ENCODE results near the gene KCNJ16.

KCNJ16 gene

GRCh38 chr17:70173681-70174080 is 98.7 kb downstream of the KCNJ16 start:
- no peak for DNase-seq (ENCODE audit: extremely low read depth, low read depth)
- no peak overlapping the region for H3K4me3 ChIP-seq (replicated peaks; ENCODE audit: low read depth, low read length)
- no peak for TF ChIP-seq CTCF (IDR thresholded peaks at IDR 0.05; ENCODE audit: low read depth, low read length, missing control alignments)

GRCh38 chr17:70181376-70181775 is 106.4 kb downstream of the KCNJ16 start:
- no peak for TF ChIP-seq CTCF (IDR thresholded peaks at IDR 0.05; ENCODE audit: low read depth, low read length, missing control alignments)
- no peak overlapping the region for H3K4me3 ChIP-seq (replicated peaks; ENCODE audit: low read depth, low read length)
- DNase-seq (ENCODE audit: extremely low read depth, low read depth): no peak

GRCh38 chr17:70181866-70182265 is 106.8 kb downstream of the KCNJ16 start:
- no peak overlapping the region for H3K4me3 ChIP-seq (replicated peaks; ENCODE audit: low read depth, low read length)
- no peak for TF ChIP-seq CTCF (IDR thresholded peaks at IDR 0.05; ENCODE audit: low read depth, low read length, missing control alignments)
- DNase-seq (ENCODE audit: extremely low read depth, low read depth): no peak

- no peak for TF ChIP-seq CTCF (IDR thresholded peaks at IDR 0.05; ENCODE audit: low read depth, low read length, missing control alignments)
- no peak for DNase-seq (ENCODE audit: extremely low read depth, low read depth)
- no peak overlapping the region for H3K4me3 ChIP-seq (replicated peaks; ENCODE audit: low read depth, low read length)
Measured at GRCh38 chr17:70183508-70183907, 108.5 kb downstream of the KCNJ16 start.

GRCh38 chr17:70184207-70184606 is 109.2 kb downstream of the KCNJ16 start:
- no peak overlapping the region for H3K4me3 ChIP-seq (replicated peaks; ENCODE audit: low read depth, low read length)
- DNase-seq (ENCODE audit: extremely low read depth, low read depth): no peak
- no peak for TF ChIP-seq CTCF (IDR thresholded peaks at IDR 0.05; ENCODE audit: low read depth, low read length, missing control alignments)

GRCh38 chr17:70184770-70185169 is 109.7 kb downstream of the KCNJ16 start:
- no peak for TF ChIP-seq CTCF (IDR thresholded peaks at IDR 0.05; ENCODE audit: low read depth, low read length, missing control alignments)
- H3K4me3 ChIP-seq (replicated peaks; ENCODE audit: low read depth, low read length): no peak overlapping the region
- DNase-seq (ENCODE audit: extremely low read depth, low read depth): no peak

Measured in HFF-Myc (cell line).